GM11168 (cell line): ENCODE measurements around the gene PRPF38A.

Experiments
- in situ Hi-C: fragments of 300-500 bp; cut with MboI; formaldehyde crosslinking; loops from one replicate; pipeline ENCODE4 v1.12.0; 2022; ENCODE audit warnings: low sequenced_read_pairs; ENCODE audit not compliant: unreplicated experiment

The PRPF38A gene

GRCh38 chr1:52393174-52393573 lies 11.2 kb upstream of the PRPF38A start:
- in situ Hi-C loops = no loop called here

DNA sequence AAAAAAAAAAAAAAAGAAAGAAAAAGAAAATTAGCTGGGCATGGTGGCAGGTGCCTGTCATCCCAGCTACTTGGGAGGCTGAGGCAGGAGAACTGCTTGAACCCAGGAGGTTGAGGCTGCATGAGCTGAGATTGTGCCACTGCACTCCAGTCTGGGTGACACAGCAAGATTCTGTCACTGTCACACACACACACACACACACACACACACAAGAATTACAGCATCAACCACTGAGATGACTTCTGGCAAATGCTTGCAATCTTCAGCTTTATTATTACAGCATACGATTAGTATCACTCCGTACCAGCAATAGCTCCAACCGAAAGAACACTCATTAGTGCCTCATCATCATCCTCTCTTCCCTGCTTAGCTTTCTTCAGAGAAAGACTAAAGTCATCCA lies 4.8 kb upstream of the PRPF38A start:
- in situ Hi-C loops = loop anchor here (25.0 kb wide), 1 partner anchor 838 kb away; the partner anchor contains the start of gene MAGOH

- in situ Hi-C loops = loop anchor here (25.0 kb wide), 1 partner anchor 837 kb away; the partner anchor contains the start of gene MAGOH
Measured at GRCh38 chr1:52400131-52400530, 4.3 kb upstream of the PRPF38A start.

DNA sequence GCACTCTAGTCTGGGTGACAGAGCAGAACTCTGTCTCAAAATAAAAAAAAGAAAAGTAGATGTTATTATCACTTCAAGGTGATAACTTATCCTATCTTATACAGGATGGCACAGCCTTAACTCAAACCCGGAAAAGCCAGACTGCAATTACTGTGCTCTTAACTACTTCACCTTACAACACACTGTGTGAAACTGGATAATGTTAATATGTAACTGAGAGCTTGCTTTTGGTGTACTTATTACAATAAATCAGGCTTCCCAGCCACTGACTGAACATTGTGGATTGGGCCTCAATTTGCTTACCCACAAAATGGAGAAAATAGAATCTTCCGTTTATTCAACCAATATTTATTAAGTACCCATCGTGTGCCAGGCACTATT lies 1.6 kb upstream of the PRPF38A start:
- in situ Hi-C loops = loop anchor here (25.0 kb wide), 1 partner anchor 834 kb away; the partner anchor contains the start of gene MAGOH

GRCh38 chr1:52403566-52404115 lies 761 bp upstream of the PRPF38A start:
- in situ Hi-C loops = loop anchor here (25.0 kb wide), 1 partner anchor 834 kb away; the partner anchor contains the start of gene MAGOH

- in situ Hi-C loops = loop anchor here (25.0 kb wide), 1 partner anchor 832 kb away; the partner anchor contains the start of gene MAGOH
Measured at GRCh38 chr1:52404975-52405338, 555 bp downstream of the PRPF38A start.

DNA sequence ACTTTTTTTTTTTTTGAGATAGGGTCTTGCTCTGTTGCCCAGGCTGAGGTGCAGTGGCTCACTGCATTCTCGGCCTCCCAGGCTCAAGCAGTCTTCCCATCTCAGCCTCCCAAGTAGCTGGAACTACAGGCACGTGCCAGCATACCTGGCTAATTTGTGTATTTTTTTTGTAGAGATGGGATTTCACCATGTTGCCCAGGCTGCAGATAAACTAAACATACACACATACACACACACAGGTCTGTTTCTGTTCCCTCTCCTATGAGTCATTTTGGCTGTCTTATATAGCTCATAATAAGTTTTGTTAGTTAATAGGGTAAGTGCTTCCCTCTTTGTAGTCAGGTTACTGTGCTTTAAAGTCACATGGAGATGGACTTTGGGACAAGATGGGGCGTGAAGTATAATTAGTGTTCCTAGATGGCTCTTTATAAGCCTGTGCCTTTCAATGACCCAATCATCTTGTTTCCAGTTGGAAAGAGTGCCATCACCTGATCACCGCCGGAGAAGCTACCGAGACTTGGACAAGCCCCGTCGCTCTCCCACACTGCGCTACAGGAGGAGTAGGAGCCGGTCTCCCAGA lies 9.1 kb downstream of the PRPF38A start:
- in situ Hi-C loops = loop anchor here (25.0 kb wide), 1 partner anchor 824 kb away; the partner anchor contains the start of gene MAGOH

DNA sequence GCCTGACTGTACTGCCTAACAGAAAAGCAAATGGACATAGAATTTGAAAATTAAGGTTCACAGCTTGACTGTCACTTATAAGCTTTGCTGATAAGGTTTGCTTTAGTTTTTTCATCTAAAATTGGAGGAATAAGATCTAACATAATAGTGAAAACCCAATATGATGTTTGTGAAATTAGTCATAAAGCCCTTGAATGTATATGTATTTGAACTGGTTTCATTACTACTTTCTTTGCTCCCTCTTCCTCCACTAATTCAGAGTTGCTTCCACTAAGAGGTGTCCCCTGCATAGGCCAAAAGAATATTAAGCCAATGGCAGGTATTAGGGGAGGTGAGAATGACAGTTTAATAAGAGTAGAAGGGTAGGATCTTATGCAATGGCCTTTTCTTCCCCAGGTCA lies 10.5 kb downstream of the PRPF38A start:
- in situ Hi-C loops = loop anchor here (25.0 kb wide), 1 partner anchor 822 kb away; the partner anchor contains the start of gene MAGOH

DNA sequence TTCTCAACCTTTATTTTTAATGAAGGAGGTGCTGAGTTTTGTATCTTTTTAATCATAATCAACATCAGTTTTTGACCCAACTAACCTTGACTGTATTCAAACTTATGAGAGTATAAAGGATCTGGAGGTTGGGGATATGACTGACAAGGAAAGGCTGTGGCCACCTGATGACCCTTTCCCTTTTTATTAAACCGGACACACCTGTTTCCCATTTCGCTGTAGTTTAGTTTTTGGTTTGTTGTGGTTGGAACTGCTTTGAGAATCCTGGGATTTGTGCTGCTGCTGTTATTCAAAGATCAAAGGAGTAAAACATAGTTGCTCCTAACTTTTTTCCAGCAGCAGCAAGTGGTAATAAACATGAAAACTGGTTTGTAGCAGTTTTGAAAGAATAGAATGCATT lies 12.4 kb downstream of the PRPF38A start:
- in situ Hi-C loops = loop anchor here (25.0 kb wide), 1 partner anchor 820 kb away; the partner anchor contains the start of gene MAGOH

- in situ Hi-C loops = loop anchor here (25.0 kb wide), 1 partner anchor 817 kb away; the partner anchor contains the start of gene MAGOH
Measured at GRCh38 chr1:52420713-52421112, 16.3 kb downstream of the PRPF38A start.

- in situ Hi-C loops = loop anchor here (25.0 kb wide), 1 partner anchor 814 kb away; the partner anchor contains the start of gene MAGOH
Measured at GRCh38 chr1:52423055-52423454, 18.7 kb downstream of the PRPF38A start.

GRCh38 chr1:52423771-52424170 lies 19.4 kb downstream of the PRPF38A start:
- in situ Hi-C loops = loop anchor here (25.0 kb wide), 1 partner anchor 814 kb away; the partner anchor contains the start of gene MAGOH

GRCh38 chr1:52424231-52424636 lies 19.8 kb downstream of the PRPF38A start:
- in situ Hi-C loops = loop anchor here (25.0 kb wide), 1 partner anchor 813 kb away; the partner anchor contains the start of gene MAGOH

- in situ Hi-C loops = loop anchor here (25.0 kb wide), 1 partner anchor 812 kb away; the partner anchor contains the start of gene MAGOH
Measured at GRCh38 chr1:52424813-52425212, 20.4 kb downstream of the PRPF38A start.

GRCh38 chr1:52426371-52426770 lies 22.0 kb downstream of the PRPF38A start:
- in situ Hi-C loops = no loop called here

- in situ Hi-C loops = no loop called here
Measured at GRCh38 chr1:52427152-52427551, 22.8 kb downstream of the PRPF38A start.

DNA sequence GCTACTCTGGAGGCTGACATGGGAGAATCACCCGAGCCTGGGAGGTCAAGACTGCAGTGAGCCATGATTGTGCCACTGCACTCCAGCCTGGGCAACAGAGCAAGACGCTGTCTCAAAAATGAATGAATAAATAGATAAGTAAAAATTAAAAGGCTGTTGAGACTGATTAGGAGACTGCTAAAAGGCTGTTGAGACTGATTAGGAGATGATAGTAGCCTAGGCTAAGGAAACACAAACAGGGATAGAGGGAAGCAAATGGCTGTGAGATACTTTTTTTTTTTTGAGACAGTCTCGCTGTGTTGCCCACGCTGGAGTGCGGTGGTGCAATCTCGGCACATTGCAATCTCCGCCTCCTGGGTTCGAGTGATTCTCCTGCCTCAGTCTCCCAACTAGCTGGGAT lies 28.4 kb downstream of the PRPF38A start:
- in situ Hi-C loops = no loop called here

DNA sequence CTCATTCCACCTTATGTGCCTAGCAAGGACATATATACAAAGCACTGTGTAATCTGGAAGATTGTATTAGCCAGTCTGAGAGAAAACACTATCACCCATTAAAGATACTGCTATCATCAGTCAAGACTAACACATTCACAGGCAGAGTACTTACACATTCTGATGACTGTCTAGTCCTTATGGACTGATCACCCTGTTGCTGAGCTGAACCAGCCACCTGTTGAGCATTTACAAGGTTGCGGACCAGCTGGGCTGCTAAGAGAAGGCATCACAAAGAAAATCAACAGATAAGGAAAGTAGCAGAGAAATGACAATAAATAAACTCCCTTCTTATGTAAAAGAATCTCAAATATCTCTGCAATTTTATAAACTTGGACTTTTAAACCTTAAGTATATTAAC lies 30.8 kb downstream of the PRPF38A start:
- in situ Hi-C loops = no loop called here

DNA sequence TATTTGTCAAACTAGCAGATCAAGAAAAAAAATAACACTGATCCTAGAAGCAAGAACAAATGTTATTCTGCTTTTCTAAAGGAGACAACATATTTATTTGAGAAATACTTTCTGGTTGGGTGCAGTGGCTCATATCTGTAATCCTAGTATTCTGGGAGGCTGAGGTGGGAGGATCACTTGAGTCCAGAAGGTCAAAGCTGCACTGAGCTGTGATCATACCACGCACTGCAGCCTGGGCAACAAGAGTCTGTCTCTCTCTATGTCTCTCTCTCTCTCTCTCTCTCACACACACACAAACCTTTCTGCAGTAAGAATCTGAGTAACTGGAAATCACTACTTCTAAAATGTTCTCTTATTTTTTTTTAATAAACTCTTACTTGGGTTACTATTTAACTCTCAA lies 31.2 kb downstream of the PRPF38A start:
- in situ Hi-C loops = no loop called here

GRCh38 chr1:52436817-52437216 lies 32.4 kb downstream of the PRPF38A start:
- in situ Hi-C loops = no loop called here

DNA sequence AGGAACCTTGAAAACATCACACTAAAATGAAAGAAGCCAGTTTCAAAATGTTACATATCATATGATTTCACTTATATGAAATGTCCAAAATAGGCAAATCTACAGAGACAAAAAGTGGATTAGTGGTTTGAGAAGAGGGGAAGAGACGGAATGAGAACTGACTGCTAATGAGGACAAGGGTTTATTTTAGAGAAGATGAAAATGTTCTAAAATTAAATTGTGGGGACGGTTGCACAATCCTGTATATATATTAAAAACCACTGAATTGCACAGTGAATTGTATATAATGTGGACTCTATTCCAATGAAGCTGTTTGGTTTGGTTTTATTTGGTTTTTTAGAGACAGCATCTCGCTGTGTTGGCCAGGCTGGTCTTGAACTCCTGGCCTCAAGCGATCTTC lies 35.6 kb downstream of the PRPF38A start:
- in situ Hi-C loops = no loop called here
